Right hindlimb (tissue), 1 donor: Measurements from ENCODE around the gene KRT36.

Source experiments
- DNase-seq: peaks from one replicate; pipeline ENCODE4 v3.0.0-alpha.2; 2018

The KRT36 gene

GRCh38 chr17:41500131-41500911 is 10.6 kb upstream of the KRT36 start:
- no peak for DNase-seq

DNA sequence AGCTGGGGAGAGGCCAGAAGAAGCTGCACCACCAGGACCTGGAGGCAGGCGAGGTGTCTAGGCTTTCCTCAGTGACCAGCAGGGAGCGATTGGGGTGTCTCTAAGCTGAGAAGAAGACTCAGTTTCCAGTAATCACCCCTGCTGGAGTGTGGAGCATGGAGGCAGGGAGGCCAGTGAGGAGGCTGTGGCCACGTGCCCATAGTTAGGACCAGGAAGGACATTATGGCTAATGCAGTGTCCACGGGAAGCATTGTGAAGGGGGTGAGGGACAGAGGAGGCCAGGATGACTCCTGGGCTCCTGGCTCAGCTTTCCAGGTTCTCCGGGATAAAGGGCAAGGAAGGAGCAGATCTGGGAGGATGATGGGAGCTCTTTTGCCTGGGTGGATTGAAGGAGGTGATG is 10.0 kb upstream of the KRT36 start:
- DNase-seq: no peak

DNA sequence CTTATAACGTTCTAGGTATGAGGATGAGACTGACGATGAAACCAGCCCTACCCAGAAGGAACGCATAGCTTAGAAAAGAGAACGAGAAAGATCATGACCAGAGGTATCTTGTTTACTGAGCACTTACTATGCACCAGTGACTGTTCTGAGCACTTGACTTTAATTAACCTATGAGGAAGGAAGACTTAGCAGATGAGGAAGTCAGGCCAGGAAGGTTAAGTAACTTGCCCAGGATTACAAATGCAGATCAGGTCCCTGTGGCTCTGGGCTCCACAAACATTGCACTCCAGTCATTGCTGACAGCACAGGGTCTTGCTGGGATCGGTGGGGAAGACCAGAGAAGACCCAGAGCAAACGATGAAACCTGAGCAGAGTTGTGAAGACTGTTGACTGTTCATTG is 8.6 kb upstream of the KRT36 start:
- no peak for DNase-seq

- peak; percentile 43 for DNase-seq
Measured at GRCh38 chr17:41496803-41497484, 7.2 kb upstream of the KRT36 start.

DNA sequence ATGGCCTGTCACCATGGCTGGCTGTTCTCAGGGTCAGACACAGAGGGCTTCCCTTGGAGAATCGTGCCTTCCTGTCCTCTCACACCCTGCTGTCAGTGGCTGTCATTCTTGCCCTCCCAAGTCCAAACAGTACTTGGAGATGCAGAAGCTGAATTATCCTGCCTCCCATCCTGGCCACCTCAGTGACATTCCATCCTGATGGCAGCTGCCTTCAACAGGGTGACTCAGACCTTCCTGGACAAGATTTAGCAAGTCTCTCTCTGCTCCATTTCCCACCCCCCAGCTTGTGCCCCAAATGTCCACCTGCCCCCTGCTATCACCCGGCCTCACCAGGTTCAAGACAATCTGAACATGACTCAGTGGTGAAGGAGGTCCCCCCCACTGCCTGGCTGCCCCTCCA is 4.8 kb upstream of the KRT36 start:
- no peak for DNase-seq

DNA sequence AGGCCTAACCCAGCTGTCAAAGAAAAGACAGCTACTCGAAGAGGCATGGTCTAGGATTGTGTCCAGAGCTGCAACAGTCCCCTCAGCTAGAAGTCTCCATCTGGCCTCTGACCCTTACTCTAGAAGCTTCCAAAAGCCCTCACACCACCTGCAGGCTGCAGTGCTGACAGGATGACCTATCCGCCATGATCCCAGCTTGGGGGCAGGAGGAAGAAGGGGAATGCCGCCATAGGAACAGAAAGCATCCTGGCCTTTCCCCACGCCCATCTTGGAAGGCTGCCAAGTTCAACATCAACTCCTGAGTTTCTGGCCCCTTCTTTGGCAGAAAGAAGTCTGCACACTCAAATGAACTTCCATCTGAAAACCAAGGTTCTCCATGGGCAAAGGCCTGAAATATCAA is 3.1 kb upstream of the KRT36 start:
- DNase-seq: peak; percentile 53

- no peak for DNase-seq
Measured at GRCh38 chr17:41492351-41492750, 2.6 kb upstream of the KRT36 start.

DNA sequence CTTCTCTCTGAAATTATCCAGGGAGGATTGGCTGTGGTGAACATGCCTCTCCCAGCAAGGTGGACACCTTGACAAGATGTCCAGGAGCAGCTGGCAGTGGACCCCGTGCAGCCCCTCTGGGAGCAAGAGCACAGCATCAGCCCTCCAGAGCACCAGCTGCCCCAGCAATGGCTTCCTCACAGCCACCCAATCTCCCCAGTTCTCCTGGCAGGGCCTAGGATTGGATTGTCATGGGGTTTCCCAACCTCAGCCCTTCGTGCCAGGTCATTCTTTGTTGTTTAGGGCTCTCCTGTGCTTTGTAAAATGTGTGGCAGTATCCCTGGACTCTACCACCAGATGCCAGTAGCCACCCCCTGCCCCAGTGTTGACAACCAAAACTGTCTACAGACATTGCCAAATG is 1.8 kb upstream of the KRT36 start:
- no peak for DNase-seq

- DNase-seq: no peak
Measured at GRCh38 chr17:41490000-41490990, 585 bp upstream of the KRT36 start.

GRCh38 chr17:41486809-41487530 is 2.7 kb downstream of the KRT36 start:
- no peak for DNase-seq

- no peak for DNase-seq
Measured at GRCh38 chr17:41486316-41486715, 3.4 kb downstream of the KRT36 start.

GRCh38 chr17:41484920-41485904 is 4.5 kb downstream of the KRT36 start:
- DNase-seq: no peak

DNA sequence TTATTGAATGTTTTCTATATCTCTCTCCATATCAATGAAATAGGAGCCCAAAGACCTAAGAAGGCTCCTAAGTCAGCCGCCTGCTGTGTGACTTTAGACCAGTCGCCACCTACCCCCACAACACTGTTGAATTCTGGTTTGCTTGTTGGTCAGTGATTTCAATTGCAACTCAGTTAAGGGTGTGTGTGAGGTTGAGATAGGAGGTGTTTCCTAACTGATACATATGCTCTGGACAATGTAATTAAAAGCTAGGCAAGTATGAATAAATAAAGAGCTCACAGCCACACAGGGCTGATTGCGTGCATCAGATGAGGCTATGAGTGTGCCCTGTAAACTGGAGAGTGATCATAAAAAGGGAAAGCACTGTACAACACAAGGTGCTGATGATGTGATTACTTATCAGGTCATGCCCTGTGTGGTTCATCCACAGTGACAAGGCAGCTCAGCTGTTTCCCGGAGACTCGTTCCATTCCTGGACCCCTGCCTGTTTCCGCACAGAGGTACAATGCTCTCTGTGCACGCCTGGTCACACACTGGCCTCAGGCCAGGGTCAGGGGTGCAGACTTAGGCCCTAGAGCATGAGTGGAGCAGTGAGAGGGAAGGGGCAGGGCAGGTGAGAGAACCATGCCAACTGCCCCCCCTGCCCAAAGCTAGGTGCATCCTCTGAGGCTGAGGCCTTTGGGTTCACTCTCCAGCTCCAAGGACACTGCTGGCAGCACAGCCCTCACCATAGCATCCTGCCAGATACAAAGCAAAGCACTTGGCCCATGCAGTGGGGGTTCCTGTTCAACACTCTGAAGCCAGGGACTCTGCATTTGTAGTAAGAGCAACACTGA is 5.5 kb downstream of the KRT36 start:
- no peak for DNase-seq

DNA sequence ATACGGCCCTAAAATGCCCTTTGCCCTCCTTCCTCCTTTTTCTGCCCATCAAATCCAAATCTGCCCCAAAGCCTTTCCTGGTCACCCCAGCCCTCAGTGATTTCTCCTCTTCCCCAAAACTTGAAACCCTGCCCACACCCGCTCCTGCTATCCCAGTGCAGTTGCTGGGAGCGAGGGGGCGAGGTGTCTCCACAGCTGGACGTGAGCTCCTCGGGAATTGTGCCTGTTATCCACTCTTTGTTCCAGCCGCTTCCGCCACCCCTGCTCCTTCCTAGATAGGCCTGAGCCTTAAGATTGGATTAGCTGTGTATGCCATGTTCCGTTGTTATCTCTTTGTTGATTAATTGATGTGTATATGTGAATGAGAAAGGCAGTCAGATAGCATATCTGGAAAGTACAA is 6.2 kb downstream of the KRT36 start:
- no peak for DNase-seq

GRCh38 chr17:41481036-41481435 is 8.7 kb downstream of the KRT36 start, which contains the start of gene KRT35:
KRT35 (minus strand) TSS chr17:41481151; CDS start chr17:41481097, 54 bp downstream.
- DNase-seq: no peak

- no peak for DNase-seq
Measured at GRCh38 chr17:41480581-41480980, 9.1 kb downstream of the KRT36 start.

DNA sequence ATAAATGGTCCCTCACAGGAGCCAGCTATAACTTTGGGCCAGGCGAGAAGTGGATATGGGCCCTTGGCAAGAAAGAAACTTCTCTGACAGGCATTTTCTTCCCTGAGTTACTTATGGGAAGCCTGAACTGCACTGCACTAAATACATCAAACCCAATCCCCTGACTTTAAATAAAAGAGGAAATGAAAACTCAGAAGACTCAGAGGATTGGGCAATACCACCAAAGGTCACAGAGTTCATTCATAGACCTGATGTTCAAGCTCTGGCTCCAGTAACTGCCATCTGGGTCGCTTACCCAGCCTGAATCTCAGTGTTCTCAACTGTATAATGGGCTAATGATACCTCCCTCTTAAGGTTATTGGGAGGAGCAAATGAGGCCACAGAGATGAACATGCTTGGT is 9.6 kb downstream of the KRT36 start:
- peak; percentile 4 for DNase-seq

GRCh38 chr17:41478237-41478636 is 11.5 kb downstream of the KRT36 start:
- peak; percentile 4 for DNase-seq

DNA sequence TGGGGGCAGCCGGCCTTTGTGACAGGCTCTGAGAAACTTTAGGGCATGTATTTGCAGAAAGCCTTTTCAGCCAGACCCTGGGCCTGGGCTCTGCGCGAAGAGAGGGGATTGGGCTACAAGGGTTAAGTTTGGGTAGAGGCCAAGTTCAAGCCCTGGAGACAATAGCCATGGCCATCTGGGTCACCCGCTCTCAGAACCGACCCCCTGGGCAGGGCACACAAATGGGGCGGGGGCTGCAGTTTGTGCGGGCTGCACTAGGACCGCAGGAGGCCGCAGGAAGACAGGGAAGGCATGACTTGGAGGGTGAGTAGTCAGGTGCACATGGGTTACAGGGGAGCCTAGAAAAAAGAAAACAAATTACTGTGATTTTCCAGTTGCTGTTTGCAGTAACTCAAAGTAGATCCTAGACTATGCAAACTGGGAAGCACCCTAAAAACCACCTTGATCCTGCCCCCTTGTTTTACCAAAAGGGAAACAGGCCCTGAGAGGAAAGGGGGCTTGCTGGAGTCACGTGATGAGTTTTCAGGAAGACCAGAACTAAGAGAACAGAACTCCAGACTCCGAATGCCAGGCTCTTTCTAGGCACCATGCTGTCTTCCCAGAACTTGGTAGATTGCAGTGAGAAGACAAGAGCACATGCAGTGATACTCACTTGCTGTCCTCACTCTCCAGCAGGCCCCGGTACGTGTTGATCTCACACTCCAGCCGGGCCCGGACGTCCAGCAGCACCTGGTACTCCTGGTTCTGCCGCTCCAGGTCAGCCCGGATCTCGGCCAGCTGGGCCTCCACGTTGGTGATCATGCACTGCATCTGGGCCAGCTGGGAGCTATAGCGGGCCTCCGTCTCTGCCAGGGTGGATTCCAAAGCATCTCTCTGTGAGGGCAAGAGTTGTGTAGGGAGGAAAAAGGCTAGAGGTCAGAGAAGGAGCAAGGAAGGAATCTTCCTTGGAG is 12.6 kb downstream of the KRT36 start:
- peak; percentile 12 for DNase-seq
